Endometrium (tissue), 2 donors: Measurements from ENCODE around the gene BTBD3.

Experiments used
- FAIRE-seq: peaks from 2 replicates; lab custom pipeline; 2012; peaks lifted over from hg19 to GRCh38; lab: Jason Lieb, UNC
- donor health status: control.
- donor health status: control.

The BTBD3 gene

DNA sequence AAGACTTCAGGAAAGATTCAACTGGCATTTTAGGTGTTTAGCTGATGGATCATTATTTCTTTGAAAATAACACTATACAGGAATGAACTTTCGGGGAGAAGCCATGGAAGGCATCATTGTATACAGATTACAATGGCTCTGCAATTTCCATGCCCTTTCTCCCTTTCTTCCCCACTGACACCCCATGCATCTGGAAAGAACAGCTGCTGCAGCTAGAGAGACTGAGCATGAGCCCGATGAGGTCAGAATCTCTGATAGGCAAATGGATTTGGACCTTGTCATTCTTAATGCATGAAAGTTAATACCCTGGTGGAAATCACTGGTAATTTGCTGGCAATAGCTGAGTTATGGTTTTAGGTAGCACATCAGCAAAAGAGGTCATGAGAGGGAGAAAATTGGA lies 54.8 kb downstream of the BTBD3 start:
- FAIRE-seq = no peak
